ENCODE results near the gene CRTAC1. TPM values are rescaled to one million over a fixed set of nuclear protein-coding genes. Genes with fewer than 3 reads are reported as not detected.
A peak's percentile ranks its signal among the peaks of the same experiment; 100 is the strongest.

The CRTAC1 gene
- total RNA-seq, 1 experiment from 2014 or later = 1.2 TPM

GRCh38 chr10:97914837-97915211, 115.6 kb downstream of the CRTAC1 start (continued):
- TF ChIP-seq FOXP1 (CRISPR knock-in tag; IDR thresholded peaks at IDR 0.05; ENCODE audit: borderline replicate concordance) = peak; percentile 45
- peak; percentile 31; the same call in 1 of the 2 replicates for TF ChIP-seq ESRRA (CRISPR knock-in tag; IDR thresholded peaks at IDR 0.05; ENCODE audit: borderline replicate concordance)
- TF ChIP-seq ERG (CRISPR knock-in tag; IDR thresholded peaks at IDR 0.05) = no peak
- TF ChIP-seq EMX1 (CRISPR knock-in tag; IDR thresholded peaks at IDR 0.05) = no peak
- TF ChIP-seq, protein P1, sequence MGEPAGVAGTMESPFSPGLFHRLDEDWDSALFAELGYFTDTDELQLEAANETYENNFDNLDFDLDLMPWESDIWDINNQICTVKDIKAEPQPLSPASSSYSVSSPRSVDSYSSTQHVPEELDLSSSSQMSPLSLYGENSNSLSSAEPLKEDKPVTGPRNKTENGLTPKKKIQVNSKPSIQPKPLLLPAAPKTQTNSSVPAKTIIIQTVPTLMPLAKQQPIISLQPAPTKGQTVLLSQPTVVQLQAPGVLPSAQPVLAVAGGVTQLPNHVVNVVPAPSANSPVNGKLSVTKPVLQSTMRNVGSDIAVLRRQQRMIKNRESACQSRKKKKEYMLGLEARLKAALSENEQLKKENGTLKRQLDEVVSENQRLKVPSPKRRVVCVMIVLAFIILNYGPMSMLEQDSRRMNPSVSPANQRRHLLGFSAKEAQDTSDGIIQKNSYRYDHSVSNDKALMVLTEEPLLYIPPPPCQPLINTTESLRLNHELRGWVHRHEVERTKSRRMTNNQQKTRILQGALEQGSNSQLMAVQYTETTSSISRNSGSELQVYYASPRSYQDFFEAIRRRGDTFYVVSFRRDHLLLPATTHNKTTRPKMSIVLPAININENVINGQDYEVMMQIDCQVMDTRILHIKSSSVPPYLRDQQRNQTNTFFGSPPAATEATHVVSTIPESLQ (CRISPR knock-in tag; IDR thresholded peaks at IDR 0.05) = no peak
- no peak for TF ChIP-seq ZNF423 (CRISPR knock-in tag; IDR thresholded peaks at IDR 0.05)
- TF ChIP-seq, protein P2, sequence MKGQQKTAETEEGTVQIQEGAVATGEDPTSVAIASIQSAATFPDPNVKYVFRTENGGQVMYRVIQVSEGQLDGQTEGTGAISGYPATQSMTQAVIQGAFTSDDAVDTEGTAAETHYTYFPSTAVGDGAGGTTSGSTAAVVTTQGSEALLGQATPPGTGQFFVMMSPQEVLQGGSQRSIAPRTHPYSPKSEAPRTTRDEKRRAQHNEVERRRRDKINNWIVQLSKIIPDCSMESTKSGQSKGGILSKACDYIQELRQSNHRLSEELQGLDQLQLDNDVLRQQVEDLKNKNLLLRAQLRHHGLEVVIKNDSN (CRISPR knock-in tag; IDR thresholded peaks at IDR 0.05) = no peak
- no peak for TF ChIP-seq GTF2I (CRISPR knock-in tag; conservative IDR thresholded peaks at IDR 0.05)
- peak; percentile 88 for TF ChIP-seq ZNF281 (CRISPR knock-in tag; IDR thresholded peaks at IDR 0.05)

- ATAC-seq (no peak; the same call in 1 of the 2 replicates), DNase-seq (ENCODE audit: low spot score) (no peak)
- POLR2A ChIA-PET = interaction anchor here (0.9 to 1.4 kb wide), 3 partner anchors 13 to 413 kb away, joined by 3 to 6 read pairs (median 3); no protein-coding TSS in a partner anchor
- Mint-ChIP-seq H3K36me3 (no peaks in the 10 kb centered on the region), H3K9me3 (no peaks in the 10 kb centered on the region), H3K4me1 (peaks cover 8% of the 10 kb centered on the region), H3K27me3 (ENCODE audit: low read depth) (peaks cover 23% of the 10 kb centered on the region), H3K4me3 (no peak overlapping the region), H3K27ac (no peak overlapping the region)
- CTCF ChIA-PET = interaction anchor here (0.6 to 4.5 kb wide), 24 partner anchors 8 to 711 kb away, joined by 3 to 71 read pairs (median 4); partner anchors contain the start of genes CRTAC1, GOLGA7B and R3HCC1L
- TF ChIP-seq, protein P3, sequence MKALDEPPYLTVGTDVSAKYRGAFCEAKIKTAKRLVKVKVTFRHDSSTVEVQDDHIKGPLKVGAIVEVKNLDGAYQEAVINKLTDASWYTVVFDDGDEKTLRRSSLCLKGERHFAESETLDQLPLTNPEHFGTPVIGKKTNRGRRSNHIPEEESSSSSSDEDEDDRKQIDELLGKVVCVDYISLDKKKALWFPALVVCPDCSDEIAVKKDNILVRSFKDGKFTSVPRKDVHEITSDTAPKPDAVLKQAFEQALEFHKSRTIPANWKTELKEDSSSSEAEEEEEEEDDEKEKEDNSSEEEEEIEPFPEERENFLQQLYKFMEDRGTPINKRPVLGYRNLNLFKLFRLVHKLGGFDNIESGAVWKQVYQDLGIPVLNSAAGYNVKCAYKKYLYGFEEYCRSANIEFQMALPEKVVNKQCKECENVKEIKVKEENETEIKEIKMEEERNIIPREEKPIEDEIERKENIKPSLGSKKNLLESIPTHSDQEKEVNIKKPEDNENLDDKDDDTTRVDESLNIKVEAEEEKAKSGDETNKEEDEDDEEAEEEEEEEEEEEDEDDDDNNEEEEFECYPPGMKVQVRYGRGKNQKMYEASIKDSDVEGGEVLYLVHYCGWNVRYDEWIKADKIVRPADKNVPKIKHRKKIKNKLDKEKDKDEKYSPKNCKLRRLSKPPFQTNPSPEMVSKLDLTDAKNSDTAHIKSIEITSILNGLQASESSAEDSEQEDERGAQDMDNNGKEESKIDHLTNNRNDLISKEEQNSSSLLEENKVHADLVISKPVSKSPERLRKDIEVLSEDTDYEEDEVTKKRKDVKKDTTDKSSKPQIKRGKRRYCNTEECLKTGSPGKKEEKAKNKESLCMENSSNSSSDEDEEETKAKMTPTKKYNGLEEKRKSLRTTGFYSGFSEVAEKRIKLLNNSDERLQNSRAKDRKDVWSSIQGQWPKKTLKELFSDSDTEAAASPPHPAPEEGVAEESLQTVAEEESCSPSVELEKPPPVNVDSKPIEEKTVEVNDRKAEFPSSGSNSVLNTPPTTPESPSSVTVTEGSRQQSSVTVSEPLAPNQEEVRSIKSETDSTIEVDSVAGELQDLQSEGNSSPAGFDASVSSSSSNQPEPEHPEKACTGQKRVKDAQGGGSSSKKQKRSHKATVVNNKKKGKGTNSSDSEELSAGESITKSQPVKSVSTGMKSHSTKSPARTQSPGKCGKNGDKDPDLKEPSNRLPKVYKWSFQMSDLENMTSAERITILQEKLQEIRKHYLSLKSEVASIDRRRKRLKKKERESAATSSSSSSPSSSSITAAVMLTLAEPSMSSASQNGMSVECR (CRISPR knock-in tag; IDR thresholded peaks at IDR 0.05; ENCODE audit: borderline replicate concordance) = no peak
These were observed 116.1 kb downstream of the CRTAC1 start for GRCh38 chr10:97914171-97914836.

DNA sequence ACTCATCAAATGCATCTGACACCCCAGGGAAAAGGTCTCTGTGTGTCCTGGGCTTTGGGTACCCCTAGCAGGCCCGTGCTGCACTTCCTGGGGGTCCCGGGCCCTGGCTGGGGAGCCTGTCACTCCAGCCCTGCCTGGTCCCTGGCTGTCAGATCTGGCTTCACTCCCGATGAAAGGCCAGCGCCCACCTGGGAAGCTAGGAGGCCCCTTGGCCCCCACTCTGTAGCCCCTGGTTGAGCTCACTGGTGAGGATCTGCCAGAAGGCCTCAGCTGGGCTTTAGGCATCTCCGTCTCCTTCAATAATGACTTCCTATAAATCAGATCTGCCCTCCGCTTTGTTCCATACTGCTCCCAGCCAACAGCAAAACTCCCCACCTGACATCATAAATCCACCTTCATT, 116.8 kb downstream of the CRTAC1 start:
- H3K27me3 Mint-ChIP-seq (ENCODE audit: low read depth) = peaks cover 20% of the 10 kb centered on the region
- CTCF ChIA-PET = interaction anchor here (2.0 to 4.5 kb wide), 2 partner anchors 11 to 128 kb away, joined by 9 to 31 read pairs; no protein-coding TSS in a partner anchor
- no peak overlapping the region for H3K4me3 Mint-ChIP-seq
- TF ChIP-seq MYBL2 (CRISPR knock-in tag; IDR thresholded peaks at IDR 0.05) (no peak), JUN (CRISPR knock-in tag; IDR thresholded peaks at IDR 0.05) (no peak), ZNF317 (CRISPR knock-in tag; IDR thresholded peaks at IDR 0.05; ENCODE audit: borderline replicate concordance, low read depth) (no peak), ZNF219 (CRISPR knock-in tag; IDR thresholded peaks at IDR 0.05; ENCODE audit: borderline replicate concordance) (no peak)
- TF ChIP-seq, protein P4, sequence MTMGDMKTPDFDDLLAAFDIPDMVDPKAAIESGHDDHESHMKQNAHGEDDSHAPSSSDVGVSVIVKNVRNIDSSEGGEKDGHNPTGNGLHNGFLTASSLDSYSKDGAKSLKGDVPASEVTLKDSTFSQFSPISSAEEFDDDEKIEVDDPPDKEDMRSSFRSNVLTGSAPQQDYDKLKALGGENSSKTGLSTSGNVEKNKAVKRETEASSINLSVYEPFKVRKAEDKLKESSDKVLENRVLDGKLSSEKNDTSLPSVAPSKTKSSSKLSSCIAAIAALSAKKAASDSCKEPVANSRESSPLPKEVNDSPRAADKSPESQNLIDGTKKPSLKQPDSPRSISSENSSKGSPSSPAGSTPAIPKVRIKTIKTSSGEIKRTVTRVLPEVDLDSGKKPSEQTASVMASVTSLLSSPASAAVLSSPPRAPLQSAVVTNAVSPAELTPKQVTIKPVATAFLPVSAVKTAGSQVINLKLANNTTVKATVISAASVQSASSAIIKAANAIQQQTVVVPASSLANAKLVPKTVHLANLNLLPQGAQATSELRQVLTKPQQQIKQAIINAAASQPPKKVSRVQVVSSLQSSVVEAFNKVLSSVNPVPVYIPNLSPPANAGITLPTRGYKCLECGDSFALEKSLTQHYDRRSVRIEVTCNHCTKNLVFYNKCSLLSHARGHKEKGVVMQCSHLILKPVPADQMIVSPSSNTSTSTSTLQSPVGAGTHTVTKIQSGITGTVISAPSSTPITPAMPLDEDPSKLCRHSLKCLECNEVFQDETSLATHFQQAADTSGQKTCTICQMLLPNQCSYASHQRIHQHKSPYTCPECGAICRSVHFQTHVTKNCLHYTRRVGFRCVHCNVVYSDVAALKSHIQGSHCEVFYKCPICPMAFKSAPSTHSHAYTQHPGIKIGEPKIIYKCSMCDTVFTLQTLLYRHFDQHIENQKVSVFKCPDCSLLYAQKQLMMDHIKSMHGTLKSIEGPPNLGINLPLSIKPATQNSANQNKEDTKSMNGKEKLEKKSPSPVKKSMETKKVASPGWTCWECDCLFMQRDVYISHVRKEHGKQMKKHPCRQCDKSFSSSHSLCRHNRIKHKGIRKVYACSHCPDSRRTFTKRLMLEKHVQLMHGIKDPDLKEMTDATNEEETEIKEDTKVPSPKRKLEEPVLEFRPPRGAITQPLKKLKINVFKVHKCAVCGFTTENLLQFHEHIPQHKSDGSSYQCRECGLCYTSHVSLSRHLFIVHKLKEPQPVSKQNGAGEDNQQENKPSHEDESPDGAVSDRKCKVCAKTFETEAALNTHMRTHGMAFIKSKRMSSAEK (CRISPR knock-in tag; IDR thresholded peaks at IDR 0.05; ENCODE audit: borderline replicate concordance) = no peak

More for the DNA sequence above, 116.8 kb downstream of the CRTAC1 start:
- Mint-ChIP-seq H3K9me3 (no peaks in the 10 kb centered on the region), H3K36me3 (no peaks in the 10 kb centered on the region), H3K27ac (no peak overlapping the region), H3K4me1 (peaks cover 14% of the 10 kb centered on the region)
- no peak for ATAC-seq
- no peak for DNase-seq (ENCODE audit: low spot score)
- POLR2A ChIA-PET = no interaction called here

Data from WTC11 (cell line).